GM12875 (cell line): ENCODE data around the gene ASTN2.

Experiments
- H3K4me3 ChIP-seq: one replicate; pipeline ENCODE4 v1.5.1; 2011; ENCODE audit warnings: low read depth, low read length, control low read depth
- CTCF ChIP-seq: IDR thresholded peaks from 2 replicates; pipeline ENCODE4 v1.5.1; 2011; ENCODE audit warnings: low read depth, mild to moderate bottlenecking, control low read depth, inconsistent platforms, low read length, moderate library complexity, borderline replicate concordance; ENCODE audit not compliant: insufficient read depth

The ASTN2 gene

GRCh38 chr9:117134826-117135500 is 279.9 kb downstream of the ASTN2 start:
- no peak overlapping the region for H3K4me3 ChIP-seq
- no peak for TF ChIP-seq CTCF

GRCh38 chr9:117126871-117127270 is 288.0 kb downstream of the ASTN2 start:
- no peak for TF ChIP-seq CTCF
- H3K4me3 ChIP-seq = no peak overlapping the region

GRCh38 chr9:117125531-117125930 is 289.3 kb downstream of the ASTN2 start:
- H3K4me3 ChIP-seq = no peak overlapping the region
- TF ChIP-seq CTCF = no peak

- H3K4me3 ChIP-seq = no peak overlapping the region
- no peak for TF ChIP-seq CTCF
Observed at GRCh38 chr9:117123729-117124128, 291.1 kb downstream of the ASTN2 start.

- no peak for TF ChIP-seq CTCF
- H3K4me3 ChIP-seq = no peak overlapping the region
Observed at GRCh38 chr9:117122953-117123352, 291.9 kb downstream of the ASTN2 start.

GRCh38 chr9:117122102-117122501 is 292.8 kb downstream of the ASTN2 start:
- no peak for TF ChIP-seq CTCF
- no peak overlapping the region for H3K4me3 ChIP-seq

- H3K4me3 ChIP-seq = no peak overlapping the region
- no peak for TF ChIP-seq CTCF
Observed at GRCh38 chr9:117121316-117121715, 293.5 kb downstream of the ASTN2 start.
